K562 (cell line): ENCODE measurements around the gene PEX3. TPM values are rescaled to one million over a fixed set of nuclear protein-coding genes. Genes with fewer than 3 reads are reported as not detected.

Experiments
- CBX2 ChIP-seq: fragments of 200-600 bp; sonication (generic); IDR thresholded peaks from one replicate; pipeline ENCODE4 v1.6.1; 2012; ENCODE audit warnings: mild to moderate bottlenecking, low read length, inconsistent platforms; ENCODE audit not compliant: insufficient read depth, poor library complexity, severe bottlenecking
- E2F5 ChIP-seq: sonication (generic); formaldehyde crosslinking; IDR thresholded peaks from 2 replicates; pipeline ENCODE4 v1.8.0; 2022; ENCODE audit warnings: mild to moderate bottlenecking, missing genetic modification reagents
- ESRRB ChIP-seq: fragments of 250-450 bp; sonication (Bioruptor Pico); IDR thresholded peaks from 2 replicates; pipeline ENCODE4 v1.5.0; 2020; ENCODE audit warnings: mild to moderate bottlenecking, moderate library complexity, borderline replicate concordance
- FOS ChIP-seq: IDR thresholded peaks from 3 replicates; pipeline ENCODE4 v1.6.1; 2011; ENCODE audit not compliant: insufficient read length; ENCODE audit errors: extremely low read depth
- GMEB1 ChIP-seq: fragments of 250-450 bp; sonication (Bioruptor Pico); IDR thresholded peaks from 2 replicates; pipeline ENCODE4 v1.4.0; 2020; ENCODE audit warnings: mild to moderate bottlenecking
- HMGXB4 ChIP-seq: sonication (generic); formaldehyde crosslinking; IDR thresholded peaks from 2 replicates; pipeline ENCODE4 v1.8.1; 2023; ENCODE audit warnings: mild to moderate bottlenecking, missing genetic modification reagents
- HNRNPK ChIP-seq: fragments of 200-400 bp; formaldehyde crosslinking; IDR thresholded peaks from one replicate; pipeline ENCODE4 v1.6.1; 2018; ENCODE audit warnings: mild to moderate bottlenecking, low read depth, low read length; ENCODE audit not compliant: poor library complexity, severe bottlenecking
- HOXB6 ChIP-seq: fragments of 250-450 bp; sonication (Bioruptor Pico); IDR thresholded peaks from 2 replicates; pipeline ENCODE4 v1.5.1; 2022; ENCODE audit warnings: mild to moderate bottlenecking, borderline replicate concordance
- MAFF ChIP-seq: IDR thresholded peaks from 2 replicates; pipeline ENCODE4 v1.6.1; 2012; ENCODE audit warnings: low read length, improper control_type of control experiment
- NFYB ChIP-seq: IDR thresholded peaks from 2 replicates; pipeline ENCODE4 v1.6.1; 2011; ENCODE audit warnings: mild to moderate bottlenecking, moderate library complexity; ENCODE audit not compliant: insufficient read length; ENCODE audit errors: extremely low read depth
- NONO ChIP-seq, 2 experiments: fragments of 200-400 bp in 1 of 2; fragments of 450-650 bp in 1 of 2; formaldehyde crosslinking in 1 of 2; IDR thresholded peaks; 2 replicates each; pipeline ENCODE4 v1.6.1; 2017; ENCODE audit warnings: low read depth in 2 of 2, mild to moderate bottlenecking in 2 of 2, moderate library complexity in 2 of 2, low read length in 1 of 2
- NRF1 ChIP-seq, 2 experiments: fragments of 450-650 bp; IDR thresholded peaks in 1 of 2; conservative IDR thresholded peaks in 1 of 2; 2 replicates each; pipeline ENCODE4 v1.6.1; 2014; ENCODE audit warnings: mild to moderate bottlenecking in 2 of 2
- PYGO2 ChIP-seq: fragments of 450-650 bp; IDR thresholded peaks from 2 replicates; pipeline ENCODE4 v1.6.1; 2016; ENCODE audit warnings: mild to moderate bottlenecking, missing genetic modification characterization, moderate library complexity, missing compliant biosample characterization
- RBM17 ChIP-seq: fragments of 200-400 bp; formaldehyde crosslinking; IDR thresholded peaks from 2 replicates; pipeline ENCODE4 v1.6.1; 2017; ENCODE audit warnings: low read depth, mild to moderate bottlenecking, low read length, borderline replicate concordance
- SMAD1 ChIP-seq: fragments of 150-350 bp; IDR thresholded peaks from 2 replicates; pipeline ENCODE4 v1.6.1; 2014; ENCODE audit warnings: low read length, low read depth; ENCODE audit not compliant: partially characterized antibody
- SPI1 ChIP-seq: IDR thresholded peaks from 2 replicates; pipeline ENCODE4 v1.6.1; 2011; ENCODE audit warnings: low read depth, low read length, control low read depth, borderline replicate concordance
- TRIM25 ChIP-seq: fragments of 450-650 bp; IDR thresholded peaks from 2 replicates; pipeline ENCODE4 v1.7.0; 2016; ENCODE audit warnings: borderline replicate concordance
- XRCC4 ChIP-seq: IDR thresholded peaks from one replicate; pipeline ENCODE4 v1.6.1; 2011; ENCODE audit not compliant: insufficient read depth, insufficient read length; ENCODE audit errors: extremely low read depth
- ZNF197 ChIP-seq: fragments of 200-800 bp; sonication (Bioruptor generic); IDR thresholded peaks from 2 replicates; pipeline ENCODE4 v1.6.1; 2016; ENCODE audit warnings: low read depth, missing genetic modification characterization, missing compliant biosample characterization
- ZNF778 ChIP-seq: fragments of 450-650 bp; formaldehyde crosslinking; IDR thresholded peaks from 2 replicates; pipeline ENCODE4 v1.4.0; 2020; ENCODE audit warnings: mild to moderate bottlenecking, moderate library complexity
- ZSCAN32 ChIP-seq: fragments of 450-650 bp; formaldehyde crosslinking; IDR thresholded peaks from 2 replicates; pipeline ENCODE4 v1.4.0; 2020; ENCODE audit warnings: mild to moderate bottlenecking, moderate library complexity
- polyA plus RNA-seq, 8 experiments: library from polyadenylated mRNA; depleted of rRNA in 4 of 8; stranded (reverse) in 5 of 8; unstranded in 3 of 8; fragments of >200 nt; fragmentation: Nextera tagmentation in 2 of 8; fragmentation: Illumina TruSeq in 1 of 8; extraction: Ambion mirVana in 2 of 8; extraction: Trizol in 1 of 8; gene quantifications; 2 replicates each; pipeline versions ENCODE4 v1.2.1 to v1.2.3, GENCODE V29; 2011 to 2014; ENCODE audit warnings: inconsistent platforms in 1 of 8, missing spikeins in 1 of 8
- total RNA-seq, 7 experiments: library from RNA; depleted of rRNA in 6 of 7; stranded (reverse); fragments of >200 nt in 6 of 7; fragmentation: Illumina TruSeq in 2 of 7; extraction: Trizol in 2 of 7; gene quantifications; 2 replicates each; pipeline versions ENCODE4 v1.2.1 to v1.2.3, GENCODE V29; 2011 to 2021; ENCODE audit warnings: low replicate concordance in 1 of 7

Gene PEX3
- total and polyA plus RNA-seq, 9 of the 15 experiments (the other 6 are each of a cell fraction or from before 2014, with no cell fraction given): 17.3 to 69.6 (median 32.7) TPM

GRCh38 chr6:143450453-143451371 is at the start of gene PEX3, which contains the start of gene ADAT2 (continued):
- TF ChIP-seq E2F5: peak; percentile 4; the same call in 1 of the 2 replicates
- no peak for TF ChIP-seq XRCC4
- TF ChIP-seq ZNF197: peak; percentile 77; the same call in 1 of the 2 replicates
- no peak for TF ChIP-seq ZNF778
- TF ChIP-seq MAFF: no peak
- no peak for TF ChIP-seq FOS
- peak; percentile 91 to 93 for TF ChIP-seq NRF1 (conservative IDR thresholded peaks at IDR 0.05 in 1 of 2, IDR thresholded peaks at IDR 0.05 in 1 of 2)
- TF ChIP-seq ESRRB: no peak
- no peak for TF ChIP-seq ZSCAN32 (CRISPR knock-in tag)
- peak; percentile 44 for TF ChIP-seq SMAD1
- no peak for TF ChIP-seq RBM17
- TF ChIP-seq NFYB: peak; percentile 35
- TF ChIP-seq TRIM25: no peak
- TF ChIP-seq SPI1: no peak
- TF ChIP-seq HOXB6 (CRISPR knock-in tag): no peak
- no peak for TF ChIP-seq PYGO2
- no peak for TF ChIP-seq HNRNPK
- TF ChIP-seq NONO (IDR thresholded peaks at IDR 0.05; ENCODE audit: low read depth in 2 of 2, low read length in 1 of 2): peak; percentile 84 to 91
- TF ChIP-seq CBX2: no peak
- TF ChIP-seq HMGXB4 (CRISPR knock-in tag): peak; percentile 88
- TF ChIP-seq GMEB1: peak; percentile 94
